VCaP (cell line): ENCODE results near the gene PAAF1.

Source experiments
- H3K27ac ChIP-seq: fragments of 450-650 bp; 2 replicates; pipeline ENCODE4 v1.5.1; 2017
- CTCF ChIP-seq: fragments of 450-650 bp; conservative IDR thresholded peaks from 2 replicates; pipeline ENCODE4 v1.5.1; 2017; ENCODE audit warnings: mild to moderate bottlenecking, moderate library complexity

PAAF1 gene

GRCh38 chr11:73854680-73855079 is 22.1 kb upstream of the PAAF1 start:
- TF ChIP-seq CTCF = no peak
- no peak overlapping the region for H3K27ac ChIP-seq

GRCh38 chr11:73856031-73856567 is 20.7 kb upstream of the PAAF1 start:
- no peak overlapping the region for H3K27ac ChIP-seq
- TF ChIP-seq CTCF = no peak

GRCh38 chr11:73859671-73860070 is 17.1 kb upstream of the PAAF1 start:
- no peak overlapping the region for H3K27ac ChIP-seq
- TF ChIP-seq CTCF = no peak

- TF ChIP-seq CTCF = no peak
- no peak overlapping the region for H3K27ac ChIP-seq
These were observed 16.6 kb upstream of the PAAF1 start for GRCh38 chr11:73860202-73860601.

DNA sequence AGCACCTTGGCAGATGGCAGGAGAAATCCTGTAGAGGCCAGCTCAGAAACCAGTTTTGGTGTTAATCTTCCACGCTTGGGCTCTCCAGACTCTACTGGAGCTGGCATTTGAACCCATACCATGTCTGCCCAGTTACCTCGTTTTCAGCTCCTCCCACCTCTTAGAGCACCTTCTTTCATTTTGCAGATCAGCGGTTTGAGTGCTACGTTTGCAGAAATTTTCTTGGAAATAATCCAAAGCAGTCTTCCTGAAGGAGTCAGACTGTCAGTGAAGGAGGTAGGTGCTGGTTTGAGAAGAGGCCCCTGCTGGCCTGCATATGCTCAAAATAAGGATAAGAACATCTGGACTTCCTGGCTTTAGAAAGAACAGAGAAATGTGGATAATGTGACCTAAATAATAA is 13.8 kb upstream of the PAAF1 start:
- H3K27ac ChIP-seq = no peak overlapping the region
- TF ChIP-seq CTCF = no peak

- no peak overlapping the region for H3K27ac ChIP-seq
- TF ChIP-seq CTCF = no peak
These were observed 10.7 kb upstream of the PAAF1 start for GRCh38 chr11:73866095-73866579.

- no peak for TF ChIP-seq CTCF
- no peak overlapping the region for H3K27ac ChIP-seq
These were observed 10.2 kb upstream of the PAAF1 start for GRCh38 chr11:73866586-73866996.
